A549 (cell line): ENCODE measurements around the gene SALL1.

Source experiments
- BCL3 ChIP-seq: fragments of >200 bp; sonication (Bioruptor Twin); formaldehyde crosslinking; IDR thresholded peaks from 3 replicates; pipeline ENCODE4 v1.6.1; 2016
- CEBPB ChIP-seq, 2 experiments: fragments of >200 bp in 1 of 2; sonication (Bioruptor Twin) in 1 of 2; formaldehyde crosslinking in 1 of 2; IDR thresholded peaks; 2 replicates each; pipeline ENCODE4 v1.6.1; 2012 to 2016
- CTCF ChIP-seq: fragments of >200 bp; sonication (Bioruptor Twin); formaldehyde crosslinking; IDR thresholded peaks from 3 replicates; pipeline ENCODE4 v1.5.1; 2016
- FOSL2 ChIP-seq, 2 experiments: fragments of 450-650 bp in 1 of 2; fragments of >200 bp in 1 of 2; sonication (Bioruptor Twin) in 1 of 2; formaldehyde crosslinking; IDR thresholded peaks; 2 replicates each; pipeline versions ENCODE4 v1.5.0 to v1.6.1; 2016 to 2020; ENCODE audit warnings: mild to moderate bottlenecking in 1 of 2, moderate library complexity in 1 of 2
- HOXA7 ChIP-seq: fragments of 250-450 bp; sonication (Bioruptor Pico); IDR thresholded peaks from 2 replicates; pipeline ENCODE4 v1.5.0; 2020; ENCODE audit warnings: mild to moderate bottlenecking, moderate library complexity
- POLR2A ChIP-seq: IDR thresholded peaks from 2 replicates; pipeline ENCODE4 v1.6.1; 2012; ENCODE audit warnings: mild to moderate bottlenecking, low read length
- RAD21 ChIP-seq, 2 experiments: fragments of >200 bp in 1 of 2; sonication (Bioruptor Twin) in 1 of 2; formaldehyde crosslinking in 1 of 2; IDR thresholded peaks in 1 of 2; conservative IDR thresholded peaks in 1 of 2; 2 replicates in 1 of 2; 3 replicates in 1 of 2; pipeline ENCODE4 v1.6.1; 2012 to 2018; ENCODE audit warnings: inconsistent platforms in 1 of 2

DNA sequence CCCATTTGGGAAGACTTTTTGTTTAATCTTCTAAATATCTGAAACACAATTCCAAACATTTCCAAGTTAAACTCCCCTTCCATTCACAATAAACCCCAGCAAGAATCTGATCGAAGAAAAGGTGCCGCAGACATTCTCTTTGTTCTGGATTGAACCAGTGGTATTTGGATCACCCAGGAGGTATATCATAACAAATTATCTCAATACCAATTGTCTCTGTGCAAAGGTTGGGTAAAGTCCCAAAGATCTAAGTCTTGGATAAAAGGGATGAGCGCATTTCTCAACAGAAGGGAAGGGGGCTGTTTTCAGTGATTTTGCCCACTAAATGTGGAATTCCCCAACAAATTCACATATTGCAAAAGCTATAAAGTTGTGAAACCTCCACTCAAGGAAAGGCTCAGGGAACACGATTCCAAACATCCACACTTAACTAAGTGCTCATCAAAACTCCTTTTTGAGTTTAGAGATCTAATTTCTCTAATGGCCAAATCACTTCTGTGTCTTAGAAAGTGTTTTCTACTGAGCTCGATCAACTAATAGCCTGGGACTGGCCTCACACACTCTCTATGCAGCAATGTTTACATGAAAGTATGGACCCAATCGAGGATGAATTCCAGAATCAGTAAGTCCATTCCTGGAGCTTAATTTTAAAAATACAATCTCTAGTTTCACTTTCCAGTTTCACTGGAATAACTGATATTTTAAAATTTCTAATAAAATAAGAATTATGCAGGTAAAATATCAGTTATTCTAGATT is 30.9 kb downstream of the SALL1 start:
- TF ChIP-seq CEBPB (IDR thresholded peaks at IDR 0.05) (no peak), HOXA7 (no peak), POLR2A (no peak), FOSL2 (IDR thresholded peaks at IDR 0.05) (no peak), FOSL2 (CRISPR knock-in tag; IDR thresholded peaks at IDR 0.05) (no peak), RAD21 (conservative IDR thresholded peaks at IDR 0.05 in 1 of 2, IDR thresholded peaks at IDR 0.05 in 1 of 2) (no peak), CTCF (no peak), BCL3 (no peak)
